ENCODE measurements around the gene CERT1.
"Not testable (repeated sequence)": the region's sequence is repeated elsewhere in the genome, so short reads cannot be mapped to it uniquely, and the experiment has no call there.

The CERT1 gene

DNA sequence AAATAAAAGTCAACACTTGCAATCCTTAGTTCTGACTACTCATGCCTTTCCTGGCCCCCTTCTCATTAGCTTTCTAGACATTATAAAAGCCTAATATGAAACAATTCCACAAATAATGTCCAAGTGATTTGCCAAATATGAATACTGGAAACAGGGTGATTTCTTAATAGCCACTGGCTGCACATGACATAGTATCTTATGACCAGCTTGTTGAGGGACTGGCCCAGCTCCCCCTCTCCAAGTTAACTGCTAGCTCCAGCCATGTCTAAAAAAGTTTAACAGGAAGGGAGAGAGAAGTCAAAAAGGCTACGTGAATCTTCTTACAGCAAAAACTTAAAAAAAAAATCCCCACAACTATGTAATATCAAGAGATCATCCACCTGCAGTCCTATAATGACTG is 1.5 kb downstream of the CERT1 start:
- in situ Hi-C loops (cut with MboI; ENCODE audit: low pct_unique_long_range_greater_than_20kb, low sequenced_read_pairs, unreplicated experiment) = loop anchor here (5.0 kb wide), 1 partner anchor 62 kb away; no protein-coding TSS in a partner anchor
- TF ChIP-seq, protein P1, sequence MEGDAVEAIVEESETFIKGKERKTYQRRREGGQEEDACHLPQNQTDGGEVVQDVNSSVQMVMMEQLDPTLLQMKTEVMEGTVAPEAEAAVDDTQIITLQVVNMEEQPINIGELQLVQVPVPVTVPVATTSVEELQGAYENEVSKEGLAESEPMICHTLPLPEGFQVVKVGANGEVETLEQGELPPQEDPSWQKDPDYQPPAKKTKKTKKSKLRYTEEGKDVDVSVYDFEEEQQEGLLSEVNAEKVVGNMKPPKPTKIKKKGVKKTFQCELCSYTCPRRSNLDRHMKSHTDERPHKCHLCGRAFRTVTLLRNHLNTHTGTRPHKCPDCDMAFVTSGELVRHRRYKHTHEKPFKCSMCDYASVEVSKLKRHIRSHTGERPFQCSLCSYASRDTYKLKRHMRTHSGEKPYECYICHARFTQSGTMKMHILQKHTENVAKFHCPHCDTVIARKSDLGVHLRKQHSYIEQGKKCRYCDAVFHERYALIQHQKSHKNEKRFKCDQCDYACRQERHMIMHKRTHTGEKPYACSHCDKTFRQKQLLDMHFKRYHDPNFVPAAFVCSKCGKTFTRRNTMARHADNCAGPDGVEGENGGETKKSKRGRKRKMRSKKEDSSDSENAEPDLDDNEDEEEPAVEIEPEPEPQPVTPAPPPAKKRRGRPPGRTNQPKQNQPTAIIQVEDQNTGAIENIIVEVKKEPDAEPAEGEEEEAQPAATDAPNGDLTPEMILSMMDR (IDR thresholded peaks at IDR 0.05; ENCODE audit: extremely low read depth, insufficient read depth, missing control alignments) = no peak
- peak; percentile 34 for DNase-seq (ENCODE audit: low spot score)

DNA sequence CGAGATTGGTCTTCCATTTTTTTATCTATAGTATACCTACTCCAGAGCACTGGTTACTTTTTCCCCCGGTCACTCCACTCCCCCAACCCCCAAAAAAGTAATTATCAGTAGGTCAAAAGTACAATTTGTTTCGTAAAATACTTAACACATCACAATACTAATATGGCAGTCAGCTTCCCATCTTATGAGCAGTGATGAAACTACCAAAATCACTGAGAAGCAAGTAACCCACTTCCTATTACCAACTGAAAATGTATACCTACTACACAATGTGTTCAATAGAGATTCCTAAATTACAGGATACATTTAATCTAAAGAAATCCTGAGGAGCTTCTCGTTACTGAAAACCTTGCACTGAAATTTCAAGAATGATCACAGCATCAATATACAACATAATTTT is 1.9 kb downstream of the CERT1 start:
- no peak for DNase-seq (ENCODE audit: low spot score)
- TF ChIP-seq, protein P1 (IDR thresholded peaks at IDR 0.05; ENCODE audit: extremely low read depth, insufficient read depth, missing control alignments) = no peak
- in situ Hi-C loops (cut with MboI; ENCODE audit: low pct_unique_long_range_greater_than_20kb, low sequenced_read_pairs, unreplicated experiment) = no loop called here

DNA sequence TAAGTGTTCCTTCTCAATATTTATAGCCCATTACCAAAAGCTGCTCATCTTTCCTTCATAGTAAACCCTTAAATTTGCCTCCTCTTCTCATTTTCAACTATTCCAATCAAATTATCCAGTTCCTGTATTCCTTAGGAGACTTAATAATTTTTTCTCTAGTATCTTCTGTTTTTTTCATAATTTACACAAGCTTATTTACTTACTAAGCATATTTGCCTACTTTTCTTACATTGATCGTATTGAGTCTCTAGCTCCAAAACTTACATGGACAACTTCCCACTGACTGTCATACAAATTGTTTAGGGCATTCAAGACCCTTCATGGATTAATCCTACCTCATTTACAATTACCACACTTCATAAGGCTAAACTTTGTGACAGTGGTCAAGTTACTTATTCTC is 3.6 kb downstream of the CERT1 start:
- TF ChIP-seq, protein P1 (IDR thresholded peaks at IDR 0.05; ENCODE audit: extremely low read depth, insufficient read depth, missing control alignments) = no peak
- in situ Hi-C loops (cut with MboI; ENCODE audit: low pct_unique_long_range_greater_than_20kb, low sequenced_read_pairs, unreplicated experiment) = no loop called here
- no peak for DNase-seq (ENCODE audit: low spot score)

DNA sequence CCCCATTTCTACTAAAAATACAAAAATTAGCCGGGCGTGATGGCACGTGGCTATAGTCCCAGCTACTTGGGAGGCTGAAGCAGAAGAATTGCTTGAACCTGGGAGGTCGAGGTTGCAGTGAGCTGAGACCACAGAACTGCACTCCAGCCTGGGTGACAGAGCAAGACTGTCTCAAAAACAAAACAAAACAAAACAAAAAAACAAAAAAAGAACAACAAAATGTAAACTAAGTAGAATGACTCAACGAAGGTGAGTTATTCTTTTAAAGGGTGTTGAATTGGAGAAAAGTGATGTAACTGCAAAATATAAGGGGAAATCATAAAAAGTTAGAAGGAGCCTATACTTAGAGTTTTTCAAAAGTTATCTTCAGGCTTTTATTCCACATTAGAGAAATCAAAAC is 6.3 kb downstream of the CERT1 start:
- in situ Hi-C loops (cut with MboI; ENCODE audit: low pct_unique_long_range_greater_than_20kb, low sequenced_read_pairs, unreplicated experiment); DNase-seq (ENCODE audit: low spot score): not testable (repeated sequence)

DNA sequence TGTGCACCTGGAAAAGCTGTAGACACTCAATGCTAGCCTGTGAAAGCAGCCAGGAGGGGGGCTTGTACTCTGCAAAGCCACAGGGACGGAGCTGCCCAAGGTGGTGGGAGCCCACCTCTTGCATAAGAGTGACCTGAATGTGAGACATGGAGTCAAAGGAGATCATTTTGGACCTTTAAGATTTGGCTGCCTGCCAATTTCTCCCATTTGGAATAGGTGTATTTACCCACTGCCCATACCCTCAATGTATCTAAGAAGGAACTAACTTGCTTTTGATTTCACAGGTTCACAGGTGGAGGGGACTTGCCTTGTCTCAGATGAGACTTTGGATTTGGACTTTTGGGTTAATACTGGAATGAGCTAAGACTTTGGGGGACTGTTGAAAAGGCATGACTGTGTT is 12.6 kb downstream of the CERT1 start:
- DNase-seq (ENCODE audit: low spot score); in situ Hi-C loops (cut with MboI; ENCODE audit: low pct_unique_long_range_greater_than_20kb, low sequenced_read_pairs, unreplicated experiment): not testable (repeated sequence)

DNA sequence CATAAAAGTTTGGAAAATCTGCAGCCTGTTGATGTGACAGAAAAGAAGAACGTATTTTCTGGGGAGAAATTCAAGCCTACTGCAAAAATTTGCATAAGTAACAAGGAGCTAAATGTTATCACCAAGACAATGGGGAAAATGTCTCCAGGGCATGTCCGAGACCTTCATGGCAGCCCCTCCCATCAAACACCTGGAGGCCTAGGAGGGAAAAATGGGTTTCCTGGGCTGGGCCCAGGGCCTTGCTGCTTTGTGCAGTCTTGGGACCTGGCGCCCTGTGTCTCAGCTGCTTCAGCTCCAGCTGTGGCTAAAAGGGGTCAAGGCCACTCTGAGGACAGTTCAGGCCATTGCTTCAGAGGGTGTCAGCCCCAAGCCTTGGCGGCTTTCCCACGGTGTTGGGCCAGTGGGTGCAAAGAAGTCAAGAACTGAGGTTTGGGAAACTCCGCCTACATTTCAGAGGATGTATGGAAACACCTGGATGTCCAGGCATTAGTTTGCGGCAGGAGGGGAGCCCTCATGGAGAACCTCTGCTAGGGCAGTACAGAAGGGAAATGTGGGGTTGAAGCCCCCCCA is 13.1 kb downstream of the CERT1 start:
- in situ Hi-C loops (cut with MboI; ENCODE audit: low pct_unique_long_range_greater_than_20kb, low sequenced_read_pairs, unreplicated experiment) = no loop called here
- DNase-seq (ENCODE audit: low spot score) = no peak
- TF ChIP-seq, protein P1 (IDR thresholded peaks at IDR 0.05; ENCODE audit: extremely low read depth, insufficient read depth, missing control alignments) = no peak

DNA sequence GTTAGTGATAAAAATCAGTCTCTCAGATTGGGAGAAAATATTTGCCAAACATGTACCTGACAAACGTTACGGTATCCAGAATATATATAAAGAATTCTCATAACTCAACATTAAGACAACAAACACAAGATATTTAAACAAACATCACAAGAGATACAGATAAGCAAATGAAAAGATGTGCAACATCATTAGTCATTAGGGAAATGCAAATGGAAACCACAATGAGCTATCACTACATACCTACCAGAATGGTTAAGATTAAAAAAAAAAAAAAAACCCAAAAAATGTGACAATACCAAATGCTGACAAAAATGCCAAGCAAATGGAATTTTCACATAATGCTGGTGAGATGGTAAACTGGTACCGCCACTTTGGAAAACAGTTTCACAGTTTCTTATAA is 15.4 kb downstream of the CERT1 start:
- DNase-seq (ENCODE audit: low spot score) = no peak
- in situ Hi-C loops (cut with MboI; ENCODE audit: low pct_unique_long_range_greater_than_20kb, low sequenced_read_pairs, unreplicated experiment) = no loop called here
- TF ChIP-seq, protein P1 (IDR thresholded peaks at IDR 0.05; ENCODE audit: extremely low read depth, insufficient read depth, missing control alignments) = no peak

DNA sequence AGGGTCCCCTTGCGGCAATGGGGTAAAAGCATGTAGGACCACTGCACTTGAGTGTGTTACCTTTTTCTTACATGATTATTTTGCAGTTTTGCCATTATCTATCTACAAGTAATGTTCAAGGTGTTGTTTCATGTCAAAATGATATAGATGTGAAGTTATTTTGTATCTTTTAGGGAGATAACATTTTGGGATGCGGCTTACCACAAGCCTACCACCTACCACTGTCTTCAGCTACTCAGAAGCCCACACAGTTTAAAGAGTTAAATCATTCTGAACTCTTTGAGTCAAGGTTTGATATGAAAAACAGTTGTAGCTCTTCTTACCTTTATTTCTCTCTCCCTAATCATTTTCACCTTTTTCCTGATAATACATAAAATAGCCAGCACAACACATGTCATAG is 19.8 kb downstream of the CERT1 start:
- DNase-seq (ENCODE audit: low spot score) = no peak
- TF ChIP-seq, protein P1 (IDR thresholded peaks at IDR 0.05; ENCODE audit: extremely low read depth, insufficient read depth, missing control alignments) = no peak
- in situ Hi-C loops (cut with MboI; ENCODE audit: low pct_unique_long_range_greater_than_20kb, low sequenced_read_pairs, unreplicated experiment) = no loop called here

DNA sequence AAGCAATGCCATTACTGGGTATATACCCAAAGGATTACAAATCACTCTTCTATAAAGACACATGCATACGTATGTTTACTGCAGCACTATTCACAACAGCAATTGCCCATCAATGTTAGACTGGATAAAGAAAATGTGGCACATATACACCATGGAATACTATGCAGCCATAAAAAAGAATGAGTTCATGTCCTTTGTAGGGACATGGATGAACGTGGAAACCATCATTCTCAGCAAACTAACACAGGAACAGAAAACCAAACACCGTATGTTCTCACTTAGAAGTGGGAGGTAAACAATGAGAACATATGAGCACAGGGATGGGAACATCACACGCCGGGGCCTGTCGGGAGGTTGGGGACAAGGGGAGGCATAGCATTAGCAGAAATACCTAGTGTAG is 21.6 kb downstream of the CERT1 start:
- in situ Hi-C loops (cut with MboI; ENCODE audit: low pct_unique_long_range_greater_than_20kb, low sequenced_read_pairs, unreplicated experiment); DNase-seq (ENCODE audit: low spot score): not testable (repeated sequence)

All from GM13977 (cell line).